ENCODE results near the gene FUT7.

- TF ChIP-seq EZH2 (IDR thresholded peaks at IDR 0.05; ENCODE audit: borderline replicate concordance, low read depth, low read length, poor library complexity, severe bottlenecking) (no peak), CTCF (conservative IDR thresholded peaks at IDR 0.05; ENCODE audit: low read depth, low read length) (no peak)
Measured at GRCh38 chr9:137038916-137039315, 7.0 kb upstream of the FUT7 start.
